ENCODE results near the gene SCRN2. TPM values are rescaled to one million over a fixed set of nuclear protein-coding genes. Genes with fewer than 3 reads are reported as not detected.

The SCRN2 gene
- total RNA-seq, 1 experiment from 2014 or later: 16.2 TPM

DNA sequence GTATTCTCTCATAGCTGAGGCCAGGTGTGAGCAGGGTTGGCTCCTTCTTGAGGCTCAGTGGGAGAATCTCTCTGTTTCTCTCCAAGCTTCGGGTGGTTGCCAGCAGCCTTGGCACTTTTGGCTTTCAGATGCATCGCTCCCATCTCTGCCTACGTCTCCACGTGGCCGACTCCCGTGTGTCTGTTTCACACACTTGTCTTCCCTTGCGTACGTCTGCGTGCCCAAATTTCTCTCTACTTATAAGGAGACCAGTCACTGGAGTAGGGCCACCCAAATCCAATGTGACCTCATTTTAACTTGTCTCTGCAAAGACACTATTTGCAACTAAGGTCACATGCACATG, 34.2 kb downstream of the SCRN2 start:
- Mint-ChIP-seq H3K9me3 (ENCODE audit: unreplicated experiment) (no peaks in the 10 kb centered on the region), H3K36me3 (ENCODE audit: insufficient read depth, unreplicated experiment) (no peaks in the 10 kb centered on the region), H3K4me3 (ENCODE audit: unreplicated experiment) (no peak overlapping the region), H3K27me3 (ENCODE audit: insufficient read depth, unreplicated experiment) (no peaks in the 10 kb centered on the region), H3K4me1 (ENCODE audit: insufficient read depth, unreplicated experiment) (peaks cover 22% of the 10 kb centered on the region), H3K27ac (ENCODE audit: low read depth, unreplicated experiment) (no peak overlapping the region)
- CTCF ChIA-PET: no interaction called here
- BruUV-seq (replicated peaks): no TSS peak
- POLR2A ChIA-PET: no interaction called here
- DNase-seq (ENCODE audit: unreplicated experiment): no peak
- intact Hi-C loops (cut with micrococcal nuclease): no loop called here
- TF ChIP-seq, protein P1, sequence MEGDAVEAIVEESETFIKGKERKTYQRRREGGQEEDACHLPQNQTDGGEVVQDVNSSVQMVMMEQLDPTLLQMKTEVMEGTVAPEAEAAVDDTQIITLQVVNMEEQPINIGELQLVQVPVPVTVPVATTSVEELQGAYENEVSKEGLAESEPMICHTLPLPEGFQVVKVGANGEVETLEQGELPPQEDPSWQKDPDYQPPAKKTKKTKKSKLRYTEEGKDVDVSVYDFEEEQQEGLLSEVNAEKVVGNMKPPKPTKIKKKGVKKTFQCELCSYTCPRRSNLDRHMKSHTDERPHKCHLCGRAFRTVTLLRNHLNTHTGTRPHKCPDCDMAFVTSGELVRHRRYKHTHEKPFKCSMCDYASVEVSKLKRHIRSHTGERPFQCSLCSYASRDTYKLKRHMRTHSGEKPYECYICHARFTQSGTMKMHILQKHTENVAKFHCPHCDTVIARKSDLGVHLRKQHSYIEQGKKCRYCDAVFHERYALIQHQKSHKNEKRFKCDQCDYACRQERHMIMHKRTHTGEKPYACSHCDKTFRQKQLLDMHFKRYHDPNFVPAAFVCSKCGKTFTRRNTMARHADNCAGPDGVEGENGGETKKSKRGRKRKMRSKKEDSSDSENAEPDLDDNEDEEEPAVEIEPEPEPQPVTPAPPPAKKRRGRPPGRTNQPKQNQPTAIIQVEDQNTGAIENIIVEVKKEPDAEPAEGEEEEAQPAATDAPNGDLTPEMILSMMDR (IDR thresholded peaks at IDR 0.05; ENCODE audit: unreplicated experiment): no peak

DNA sequence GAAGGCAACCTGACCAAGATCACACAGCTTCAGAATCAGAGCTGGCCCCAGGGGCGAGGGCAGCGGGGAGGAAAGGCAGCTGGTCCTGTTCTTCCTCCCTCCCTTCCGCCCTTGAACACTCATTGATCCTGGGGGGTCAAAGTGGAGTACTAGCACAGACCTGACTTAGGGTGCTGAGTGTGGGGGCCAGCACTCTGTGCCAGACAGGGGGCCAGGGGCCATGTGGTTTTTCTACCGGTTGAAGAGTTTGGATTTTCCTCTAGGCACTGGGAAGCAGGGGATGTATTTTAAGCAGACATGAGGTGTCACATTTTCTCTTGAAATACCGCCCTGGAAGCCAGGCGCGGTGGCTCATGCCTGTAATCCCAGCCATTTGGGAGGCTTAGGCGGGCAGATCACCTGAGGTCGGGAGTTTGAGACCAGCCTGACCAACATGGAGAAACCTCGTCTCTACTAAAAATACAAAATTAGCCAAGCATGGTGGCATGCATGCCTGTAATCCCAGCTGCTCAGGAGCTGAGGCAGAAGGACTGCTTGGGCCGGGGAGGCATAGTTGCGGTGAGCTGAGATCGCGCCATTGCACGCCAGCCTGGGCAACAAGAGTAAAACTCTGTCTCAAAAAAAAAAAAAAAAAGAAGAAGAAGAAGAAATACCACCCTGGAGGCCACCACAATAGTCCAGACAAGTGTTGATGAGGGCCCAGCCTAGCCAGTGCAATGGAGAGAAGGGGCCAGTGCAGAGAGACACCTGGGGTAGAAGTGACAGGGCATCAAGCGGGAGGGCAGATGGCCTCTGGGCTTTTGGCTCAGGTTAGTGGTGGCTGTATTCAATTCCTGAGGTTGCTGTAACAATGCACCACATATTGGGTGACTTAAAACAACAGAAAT, 34.8 kb downstream of the SCRN2 start:
- Mint-ChIP-seq H3K4me1 (ENCODE audit: insufficient read depth, unreplicated experiment) (peaks cover 16% of the 10 kb centered on the region), H3K27me3 (ENCODE audit: insufficient read depth, unreplicated experiment) (no peaks in the 10 kb centered on the region), H3K27ac (ENCODE audit: low read depth, unreplicated experiment) (no peak overlapping the region), H3K4me3 (ENCODE audit: unreplicated experiment) (no peak overlapping the region), H3K9me3 (ENCODE audit: unreplicated experiment) (no peaks in the 10 kb centered on the region), H3K36me3 (ENCODE audit: insufficient read depth, unreplicated experiment) (no peaks in the 10 kb centered on the region)
- no peak for DNase-seq (ENCODE audit: unreplicated experiment)
- BruUV-seq (replicated peaks): no TSS peak
- intact Hi-C loops (cut with micrococcal nuclease): no loop called here
- POLR2A ChIA-PET: no interaction called here
- TF ChIP-seq, protein P1 (IDR thresholded peaks at IDR 0.05; ENCODE audit: unreplicated experiment): no peak
- CTCF ChIA-PET: interaction anchor here (0.6 to 0.7 kb wide), 2 partner anchors 16 to 89 kb away, joined by 3 read pairs; no protein-coding TSS in a partner anchor

DNA sequence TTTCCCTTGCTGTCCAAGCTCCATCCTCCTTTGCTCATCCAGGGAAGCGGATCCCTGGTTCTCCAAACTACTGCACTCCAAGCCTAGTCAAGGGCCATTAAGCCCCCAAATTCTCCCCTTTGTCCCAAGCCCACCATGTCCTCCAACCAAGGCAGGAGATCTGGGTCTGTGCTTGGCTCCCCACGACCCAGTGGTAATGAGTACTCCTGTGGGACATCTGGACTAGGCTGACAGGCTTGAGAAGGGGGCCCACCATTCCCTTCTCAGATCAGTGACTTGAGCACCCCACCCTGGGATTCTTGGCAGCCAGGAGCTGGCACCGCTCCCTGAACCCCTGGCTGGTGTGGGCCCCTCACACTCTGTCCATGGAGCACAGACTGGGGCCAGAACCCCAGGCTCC, 36.6 kb downstream of the SCRN2 start:
- Mint-ChIP-seq H3K4me3 (ENCODE audit: unreplicated experiment) (no peak overlapping the region), H3K9me3 (ENCODE audit: unreplicated experiment) (no peaks in the 10 kb centered on the region), H3K4me1 (ENCODE audit: insufficient read depth, unreplicated experiment) (no peaks in the 10 kb centered on the region), H3K27me3 (ENCODE audit: insufficient read depth, unreplicated experiment) (no peaks in the 10 kb centered on the region), H3K27ac (ENCODE audit: low read depth, unreplicated experiment) (no peak overlapping the region), H3K36me3 (ENCODE audit: insufficient read depth, unreplicated experiment) (no peaks in the 10 kb centered on the region)
- TF ChIP-seq, protein P1 (IDR thresholded peaks at IDR 0.05; ENCODE audit: unreplicated experiment): no peak
- intact Hi-C loops (cut with micrococcal nuclease): no loop called here
- ChIA-PET POLR2A (interaction anchor here (1.2 kb wide), 1 partner anchor 104 kb away, joined by 3 read pairs; no protein-coding TSS in a partner anchor), CTCF (interaction anchor here (0.8 to 1.6 kb wide), 4 partner anchors 23 to 139 kb away, joined by 3 to 4 read pairs (median 4); no protein-coding TSS in a partner anchor)
- DNase-seq (ENCODE audit: unreplicated experiment): no peak
- BruUV-seq (replicated peaks): no TSS peak

DNA sequence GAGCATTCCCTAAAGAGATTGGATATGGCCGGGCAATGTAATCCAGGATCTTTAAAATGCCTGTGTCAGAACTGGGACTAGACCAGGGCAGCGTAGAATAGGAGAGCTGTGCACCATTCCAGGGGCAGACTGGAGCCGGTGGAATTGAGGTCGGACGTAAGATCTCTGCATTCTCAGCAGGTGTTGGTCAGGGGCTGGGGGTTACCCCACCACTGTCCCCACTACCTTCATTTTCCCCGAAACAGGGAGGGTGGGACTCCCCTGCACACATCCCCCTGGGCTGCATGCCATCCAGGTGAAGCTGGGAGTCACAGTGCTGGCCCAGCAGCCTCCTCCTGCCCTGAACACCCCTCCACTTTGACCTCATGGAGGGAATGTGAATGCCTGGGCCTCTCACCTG, 37.3 kb downstream of the SCRN2 start:
- intact Hi-C loops (cut with micrococcal nuclease): no loop called here
- H3K27ac Mint-ChIP-seq (ENCODE audit: low read depth, unreplicated experiment): no peak overlapping the region
- H3K36me3 Mint-ChIP-seq (ENCODE audit: insufficient read depth, unreplicated experiment): no peaks in the 10 kb centered on the region
- TF ChIP-seq, protein P1 (IDR thresholded peaks at IDR 0.05; ENCODE audit: unreplicated experiment): no peak
- H3K4me1 Mint-ChIP-seq (ENCODE audit: insufficient read depth, unreplicated experiment): no peaks in the 10 kb centered on the region
- POLR2A ChIA-PET: interaction anchor here (1.0 to 1.2 kb wide), 2 partner anchors 18 to 103 kb away, joined by 3 to 4 read pairs; partner anchors contain the start of gene OSBPL7
- H3K9me3 Mint-ChIP-seq (ENCODE audit: unreplicated experiment): no peaks in the 10 kb centered on the region
- no peak for DNase-seq (ENCODE audit: unreplicated experiment)
- no TSS peak for BruUV-seq (replicated peaks)
- CTCF ChIA-PET: interaction anchor here (0.8 to 2.2 kb wide), 3 partner anchors 18 to 123 kb away, joined by 3 to 5 read pairs (median 4); partner anchors contain the start of gene OSBPL7
- no peak overlapping the region for H3K4me3 Mint-ChIP-seq (ENCODE audit: unreplicated experiment)
- no peaks in the 10 kb centered on the region for H3K27me3 Mint-ChIP-seq (ENCODE audit: insufficient read depth, unreplicated experiment)

Data from MCF 10A (cell line).